ENCODE results near the gene SMC5. TPM values are rescaled to one million over a fixed set of nuclear protein-coding genes. Genes with fewer than 3 reads are reported as not detected.

Gene SMC5
- total RNA-seq, result 10 to 100 TPM; 26.2 to 47.4 (median 31.3) TPM

DNA sequence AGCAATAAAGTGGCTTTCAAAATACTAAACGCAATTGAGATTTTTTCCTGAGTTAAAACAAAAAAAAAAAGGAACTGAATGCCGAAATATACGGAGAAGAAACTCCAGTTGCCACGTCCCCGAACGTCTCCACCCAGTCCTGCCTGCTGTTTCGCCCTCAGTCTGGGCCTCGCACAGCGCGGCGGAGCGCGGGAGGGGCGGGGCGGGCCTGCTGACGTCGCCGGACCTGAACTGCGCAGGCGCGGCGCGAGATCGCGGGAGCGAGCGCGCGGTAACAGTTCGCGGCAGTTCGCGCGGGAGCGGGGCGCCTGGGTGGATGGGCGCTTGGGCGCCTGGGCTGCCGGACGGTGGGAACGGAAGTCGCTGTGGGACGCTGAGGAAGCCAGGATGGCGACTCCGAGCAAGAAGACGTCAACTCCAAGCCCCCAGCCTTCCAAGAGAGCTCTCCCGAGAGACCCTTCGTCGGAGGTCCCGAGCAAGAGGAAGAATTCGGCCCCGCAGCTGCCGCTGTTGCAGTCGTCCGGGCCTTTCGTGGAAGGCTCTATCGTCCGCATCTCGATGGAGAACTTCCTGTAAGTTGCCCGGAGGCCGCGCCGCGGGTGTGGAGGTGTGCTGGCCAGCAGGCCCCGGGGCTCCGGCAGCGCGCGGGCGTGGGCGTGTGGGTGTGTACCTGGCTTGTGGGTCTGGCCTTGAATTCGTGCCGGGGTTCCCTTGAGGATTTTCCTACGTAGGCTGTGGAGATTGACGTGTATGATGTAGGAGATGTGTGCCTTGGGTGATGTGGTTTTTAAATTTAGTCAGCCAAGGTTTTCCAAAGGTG, at the start of gene SMC5:
Gene SMC5, plus strand, starts transcription at position 287 of the 820 bp plus-strand sequence. Its CDS starts 101 bp downstream, at position 388.
- TF ChIP-seq, protein P1, sequence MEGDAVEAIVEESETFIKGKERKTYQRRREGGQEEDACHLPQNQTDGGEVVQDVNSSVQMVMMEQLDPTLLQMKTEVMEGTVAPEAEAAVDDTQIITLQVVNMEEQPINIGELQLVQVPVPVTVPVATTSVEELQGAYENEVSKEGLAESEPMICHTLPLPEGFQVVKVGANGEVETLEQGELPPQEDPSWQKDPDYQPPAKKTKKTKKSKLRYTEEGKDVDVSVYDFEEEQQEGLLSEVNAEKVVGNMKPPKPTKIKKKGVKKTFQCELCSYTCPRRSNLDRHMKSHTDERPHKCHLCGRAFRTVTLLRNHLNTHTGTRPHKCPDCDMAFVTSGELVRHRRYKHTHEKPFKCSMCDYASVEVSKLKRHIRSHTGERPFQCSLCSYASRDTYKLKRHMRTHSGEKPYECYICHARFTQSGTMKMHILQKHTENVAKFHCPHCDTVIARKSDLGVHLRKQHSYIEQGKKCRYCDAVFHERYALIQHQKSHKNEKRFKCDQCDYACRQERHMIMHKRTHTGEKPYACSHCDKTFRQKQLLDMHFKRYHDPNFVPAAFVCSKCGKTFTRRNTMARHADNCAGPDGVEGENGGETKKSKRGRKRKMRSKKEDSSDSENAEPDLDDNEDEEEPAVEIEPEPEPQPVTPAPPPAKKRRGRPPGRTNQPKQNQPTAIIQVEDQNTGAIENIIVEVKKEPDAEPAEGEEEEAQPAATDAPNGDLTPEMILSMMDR (IDR thresholded peaks at IDR 0.05; ENCODE audit: low read depth), result no peak

- TF ChIP-seq, protein P1 (IDR thresholded peaks at IDR 0.05; ENCODE audit: low read depth), result no peak
These were observed 41.7 kb upstream of the SMC5 start for GRCh38 chr9:70217029-70217428.

- TF ChIP-seq, protein P1 (IDR thresholded peaks at IDR 0.05; ENCODE audit: low read depth), result no peak
These were observed 40.0 kb upstream of the SMC5 start for GRCh38 chr9:70218767-70219166.

- TF ChIP-seq, protein P1 (IDR thresholded peaks at IDR 0.05; ENCODE audit: low read depth), result no peak
These were observed 38.6 kb upstream of the SMC5 start for GRCh38 chr9:70220216-70220615.

GRCh38 chr9:70222354-70222753, 36.4 kb upstream of the SMC5 start:
- TF ChIP-seq, protein P1 (IDR thresholded peaks at IDR 0.05; ENCODE audit: low read depth), result no peak

GRCh38 chr9:70228118-70228517, 30.7 kb upstream of the SMC5 start:
- TF ChIP-seq, protein P1 (IDR thresholded peaks at IDR 0.05; ENCODE audit: low read depth), result no peak

- TF ChIP-seq, protein P1 (IDR thresholded peaks at IDR 0.05; ENCODE audit: low read depth), result no peak
These were observed 30.2 kb upstream of the SMC5 start for GRCh38 chr9:70228611-70229010.

Measured in subcutaneous adipose tissue (tissue), 4 donors.